ENCODE measurements around the gene SLC15A5. TPM values are rescaled to one million over a fixed set of nuclear protein-coding genes. Genes with fewer than 3 reads are reported as not detected.

Gene SLC15A5
- polyA plus RNA-seq, 1 experiment: not detected

- TF ChIP-seq CTCF (IDR thresholded peaks at IDR 0.05; ENCODE audit: insufficient read depth, low read depth, low read length): no peak
- no peaks in the 10 kb centered on the region for H3K36me3 ChIP-seq (ENCODE audit: control insufficient read depth, insufficient read depth, low read length)
- CTCF ChIA-PET: no interaction called here
- no peak for DNase-seq (ENCODE audit: low read depth)
- no peaks in the 10 kb centered on the region for H3K27me3 ChIP-seq (ENCODE audit: control insufficient read depth, insufficient read depth, low read length)
- POLR2A ChIA-PET: no interaction called here
- H3K4me3 ChIP-seq (ENCODE audit: low read depth, low read length): no peak overlapping the region
Measured at GRCh38 chr12:16258963-16259362, 18.5 kb downstream of the SLC15A5 start.

GRCh38 chr12:16246264-16246663, 31.2 kb downstream of the SLC15A5 start:
- no peak for TF ChIP-seq CTCF (IDR thresholded peaks at IDR 0.05; ENCODE audit: insufficient read depth, low read depth, low read length)
- no peak overlapping the region for H3K4me3 ChIP-seq (ENCODE audit: low read depth, low read length)
- H3K36me3 ChIP-seq (ENCODE audit: control insufficient read depth, insufficient read depth, low read length): no peaks in the 10 kb centered on the region
- ChIA-PET CTCF (no interaction called here), POLR2A (no interaction called here)
- H3K27me3 ChIP-seq (ENCODE audit: control insufficient read depth, insufficient read depth, low read length): no peaks in the 10 kb centered on the region
- no peak for DNase-seq (ENCODE audit: low read depth)

GRCh38 chr12:16245209-16245608, 32.3 kb downstream of the SLC15A5 start:
- POLR2A ChIA-PET: no interaction called here
- no peaks in the 10 kb centered on the region for H3K27me3 ChIP-seq (ENCODE audit: control insufficient read depth, insufficient read depth, low read length)
- DNase-seq (ENCODE audit: low read depth): no peak

GRCh38 chr12:16243487-16244412, 33.7 kb downstream of the SLC15A5 start:
- no peak for TF ChIP-seq CTCF (IDR thresholded peaks at IDR 0.05; ENCODE audit: insufficient read depth, low read depth, low read length)
- no peaks in the 10 kb centered on the region for H3K27me3 ChIP-seq (ENCODE audit: control insufficient read depth, insufficient read depth, low read length)
- ChIA-PET POLR2A (no interaction called here), CTCF (no interaction called here)
- DNase-seq (ENCODE audit: low read depth): no peak
- H3K4me3 ChIP-seq (ENCODE audit: low read depth, low read length): no peak overlapping the region
- H3K36me3 ChIP-seq (ENCODE audit: control insufficient read depth, insufficient read depth, low read length): no peaks in the 10 kb centered on the region

More at GRCh38 chr12:16245209-16245608, 32.3 kb downstream of the SLC15A5 start:
- Histone ChIP-seq H3K36me3 (ENCODE audit: control insufficient read depth, insufficient read depth, low read length) (no peaks in the 10 kb centered on the region), H3K4me3 (ENCODE audit: low read depth, low read length) (no peak overlapping the region)
- TF ChIP-seq CTCF (IDR thresholded peaks at IDR 0.05; ENCODE audit: insufficient read depth, low read depth, low read length): no peak
- CTCF ChIA-PET: no interaction called here

- CTCF ChIA-PET: no interaction called here
- POLR2A ChIA-PET: no interaction called here
- H3K4me3 ChIP-seq (ENCODE audit: low read depth, low read length): no peak overlapping the region
- no peaks in the 10 kb centered on the region for H3K27me3 ChIP-seq (ENCODE audit: control insufficient read depth, insufficient read depth, low read length)
- no peak for TF ChIP-seq CTCF (IDR thresholded peaks at IDR 0.05; ENCODE audit: insufficient read depth, low read depth, low read length)
- no peaks in the 10 kb centered on the region for H3K36me3 ChIP-seq (ENCODE audit: control insufficient read depth, insufficient read depth, low read length)
- no peak for DNase-seq (ENCODE audit: low read depth)
Measured at GRCh38 chr12:16241346-16241745, 36.1 kb downstream of the SLC15A5 start.
